Measurements from ENCODE around the gene TSEN34. TPM values are rescaled to one million over a fixed set of nuclear protein-coding genes. Genes with fewer than 3 reads are reported as not detected.
A peak's percentile ranks its signal among the peaks of the same experiment; 100 is the strongest.
"Not testable (repeated sequence)": the region's sequence is repeated elsewhere in the genome, so short reads cannot be mapped to it uniquely, and the experiment has no call there.

Gene TSEN34
- total RNA-seq, 3 donors from 2014 or later (not counting 1 experiment from before 2014, with no cell fraction given) = 11.5 to 16.7 (median 13.5) TPM

- H3K9me3 ChIP-seq (ENCODE audit: control insufficient read depth, insufficient read depth, low read length) = no peaks in the 10 kb centered on the region
- H3K27me3 ChIP-seq (ENCODE audit: control insufficient read depth, insufficient read depth, low read length) = no peaks in the 10 kb centered on the region
- DNase-seq = no peak
- Mint-ChIP-seq H3K4me1 (peaks cover 33 to 58% of the 10 kb centered on the region in 2 donors), H3K4me3 (peak overlapping the region; percentile 28), H3K9me3 (no peaks in the 10 kb centered on the region), H3K27ac (peak overlapping the region; percentile 19 to 56), H3K36me3 (no peaks in the 10 kb centered on the region), H3K27me3 (ENCODE audit: low read depth in 2 of 2) (no peaks in the 10 kb centered on the region)
- H3K36me3 ChIP-seq (ENCODE audit: control insufficient read depth, insufficient read depth, low read length) = no peaks in the 10 kb centered on the region
- H3K4me3 ChIP-seq (ENCODE audit: low read length) = no peak overlapping the region
- TF ChIP-seq CTCF (IDR thresholded peaks at IDR 0.05) = no peak
- no peak overlapping the region for H3K27ac ChIP-seq (ENCODE audit: low read length)
- H3K4me1 ChIP-seq (ENCODE audit: control insufficient read depth, insufficient read depth, low read length) = peaks cover 51% of the 10 kb centered on the region
- WGBS (ENCODE audit: insufficient coverage) = 96% methylated on average over 25 of the region's 25 CpGs
- no peak for ATAC-seq
- intact Hi-C loops (cut with micrococcal nuclease) = no loop called here
Measured at GRCh38 chr19:54165222-54165621, 25.9 kb upstream of the TSEN34 start.

GRCh38 chr19:54168174-54168917, 22.8 kb upstream of the TSEN34 start:
- H3K9me3 ChIP-seq (ENCODE audit: control insufficient read depth, insufficient read depth, low read length) = no peaks in the 10 kb centered on the region
- Mint-ChIP-seq H3K9me3 (no peaks in the 10 kb centered on the region), H3K4me3 (no peak overlapping the region), H3K27ac (peak overlapping the region in 1 of 2 donors; percentile 27), H3K36me3 (no peaks in the 10 kb centered on the region), H3K27me3 (ENCODE audit: low read depth in 2 of 2) (peaks cover 0 to 4% of the 10 kb centered on the region in 2 donors), H3K4me1 (peaks cover 12 to 31% of the 10 kb centered on the region in 2 donors)
- peaks cover 32% of the 10 kb centered on the region for H3K4me1 ChIP-seq (ENCODE audit: control insufficient read depth, insufficient read depth, low read length)
- DNase-seq = peak; percentile 89 to 94
- no peak overlapping the region for H3K27ac ChIP-seq (ENCODE audit: low read length)
- peak; percentile 86 for TF ChIP-seq CTCF (IDR thresholded peaks at IDR 0.05)
- 29% methylated on average over 25 of the region's 25 CpGs for WGBS (ENCODE audit: insufficient coverage)
- no peak overlapping the region for H3K4me3 ChIP-seq (ENCODE audit: low read length)
- ATAC-seq = peak; percentile 75 to 88 (median 82)
- no peaks in the 10 kb centered on the region for H3K36me3 ChIP-seq (ENCODE audit: control insufficient read depth, insufficient read depth, low read length)
- intact Hi-C loops (cut with micrococcal nuclease) = loop anchor here (1.0 kb wide), 2 partner anchors 63 to 98 kb away; no protein-coding TSS in a partner anchor
- no peaks in the 10 kb centered on the region for H3K27me3 ChIP-seq (ENCODE audit: control insufficient read depth, insufficient read depth, low read length)

- no peak overlapping the region for H3K4me3 Mint-ChIP-seq
- Histone ChIP-seq H3K27ac (ENCODE audit: low read length) (no peak overlapping the region), H3K4me1 (ENCODE audit: control insufficient read depth, insufficient read depth, low read length) (peaks cover 27% of the 10 kb centered on the region), H3K4me3 (ENCODE audit: low read length) (no peak overlapping the region), H3K36me3 (ENCODE audit: control insufficient read depth, insufficient read depth, low read length) (no peaks in the 10 kb centered on the region), H3K27me3 (ENCODE audit: control insufficient read depth, insufficient read depth, low read length) (no peaks in the 10 kb centered on the region), H3K9me3 (ENCODE audit: control insufficient read depth, insufficient read depth, low read length) (no peaks in the 10 kb centered on the region)
- intact Hi-C loops (cut with micrococcal nuclease) = no loop called here
- H3K36me3 Mint-ChIP-seq = no peaks in the 10 kb centered on the region
- WGBS (ENCODE audit: insufficient coverage) = 92% methylated on average over 21 of the region's 21 CpGs
- TF ChIP-seq CTCF (IDR thresholded peaks at IDR 0.05) = no peak
- peaks cover 10 to 26% of the 10 kb centered on the region in 2 donors for H3K4me1 Mint-ChIP-seq
- peaks cover 0 to 4% of the 10 kb centered on the region in 2 donors for H3K27me3 Mint-ChIP-seq (ENCODE audit: low read depth in 2 of 2)
- no peak for DNase-seq
- no peak for ATAC-seq
- no peak overlapping the region for H3K27ac Mint-ChIP-seq
- no peaks in the 10 kb centered on the region for H3K9me3 Mint-ChIP-seq
Measured at GRCh38 chr19:54169149-54169740, 21.9 kb upstream of the TSEN34 start.

GRCh38 chr19:54171736-54172431, 19.2 kb upstream of the TSEN34 start:
- H3K4me3 Mint-ChIP-seq; ATAC-seq; H3K9me3 Mint-ChIP-seq; H3K36me3 ChIP-seq (ENCODE audit: control insufficient read depth, insufficient read depth, low read length); DNase-seq; H3K9me3 ChIP-seq (ENCODE audit: control insufficient read depth, insufficient read depth, low read length); H3K4me3 ChIP-seq (ENCODE audit: low read length); H3K27me3 Mint-ChIP-seq (ENCODE audit: low read depth in 2 of 2); H3K27ac ChIP-seq (ENCODE audit: low read length); H3K36me3 Mint-ChIP-seq; H3K27me3 ChIP-seq (ENCODE audit: control insufficient read depth, insufficient read depth, low read length); intact Hi-C loops (cut with micrococcal nuclease); H3K27ac Mint-ChIP-seq: not testable (repeated sequence)
- H3K4me1 Mint-ChIP-seq = peaks cover 0 to 11% of the 10 kb centered on the region in 2 donors
- peaks cover 16% of the 10 kb centered on the region for H3K4me1 ChIP-seq (ENCODE audit: control insufficient read depth, insufficient read depth, low read length)
- WGBS (ENCODE audit: insufficient coverage) = 79% methylated on average over 17 of the region's 23 CpGs
